Omental fat pad (tissue), 4 donors: ENCODE data around the gene TFR2. TPM values are rescaled to one million over a fixed set of nuclear protein-coding genes. Genes with fewer than 3 reads are reported as not detected.

Experiments used
- ATAC-seq: fragments of 150-250 bp; one replicate; pipeline ENCODE4 v1.9.1; 2016; ENCODE audit warnings: mild to moderate bottlenecking, moderate library complexity; ENCODE audit not compliant: low FRiP score
- DNase-seq: peaks from one replicate; pipeline ENCODE4 v3.0.0-alpha.2; 2019; ENCODE audit warnings: low spot score
- total RNA-seq, 4 donors: library from RNA; depleted of rRNA; stranded (reverse); fragments of >200 nt; gene quantifications; one replicate each; pipeline ENCODE4 v1.1.0, GENCODE V29; 2016
- TF ChIP-seq, protein P1 (sequence below), 3 donors: fragments of 450-650 bp; IDR thresholded peaks; one replicate each; pipeline ENCODE4 v1.5.1; 2016 to 2017; ENCODE audit warnings: antibody characterized with exemption in 3 of 3, mild to moderate bottlenecking in 3 of 3, moderate library complexity in 2 of 3

The TFR2 gene
- total RNA-seq, 4 donors from 2014 or later, result 0.60 TPM; not detected in 3

DNA sequence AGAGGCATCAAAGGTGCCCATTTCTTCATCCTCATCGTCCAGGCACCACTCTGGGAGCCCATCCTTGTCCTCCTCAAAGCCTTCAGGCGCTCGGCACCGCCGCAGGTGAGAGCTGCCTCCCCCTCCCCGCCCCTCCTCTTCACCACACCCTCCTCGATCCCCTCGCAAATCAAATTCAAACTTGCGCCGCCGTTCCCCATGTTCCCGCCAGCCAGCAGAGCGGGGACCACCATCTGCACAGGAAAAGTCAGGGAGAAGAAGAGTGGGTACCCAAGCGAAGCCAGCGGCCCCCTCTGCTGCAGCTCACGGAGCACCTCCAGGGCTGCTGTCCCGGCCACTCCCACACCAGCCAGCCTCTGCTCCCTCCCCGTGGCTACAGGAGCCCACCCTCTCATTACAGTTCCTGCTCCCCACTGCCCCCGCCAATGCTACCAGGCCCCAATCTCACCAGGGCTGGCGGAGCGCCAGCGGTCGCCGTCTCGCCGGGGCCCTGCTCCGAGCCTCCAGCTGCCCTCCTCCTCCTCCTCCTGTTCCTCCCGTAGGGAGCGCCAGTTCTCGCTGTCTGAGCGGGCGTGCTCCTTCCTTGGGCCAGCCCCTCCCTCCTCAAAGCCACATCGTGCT lies 45.0 kb upstream of the TFR2 start:
- TF ChIP-seq, protein P1, sequence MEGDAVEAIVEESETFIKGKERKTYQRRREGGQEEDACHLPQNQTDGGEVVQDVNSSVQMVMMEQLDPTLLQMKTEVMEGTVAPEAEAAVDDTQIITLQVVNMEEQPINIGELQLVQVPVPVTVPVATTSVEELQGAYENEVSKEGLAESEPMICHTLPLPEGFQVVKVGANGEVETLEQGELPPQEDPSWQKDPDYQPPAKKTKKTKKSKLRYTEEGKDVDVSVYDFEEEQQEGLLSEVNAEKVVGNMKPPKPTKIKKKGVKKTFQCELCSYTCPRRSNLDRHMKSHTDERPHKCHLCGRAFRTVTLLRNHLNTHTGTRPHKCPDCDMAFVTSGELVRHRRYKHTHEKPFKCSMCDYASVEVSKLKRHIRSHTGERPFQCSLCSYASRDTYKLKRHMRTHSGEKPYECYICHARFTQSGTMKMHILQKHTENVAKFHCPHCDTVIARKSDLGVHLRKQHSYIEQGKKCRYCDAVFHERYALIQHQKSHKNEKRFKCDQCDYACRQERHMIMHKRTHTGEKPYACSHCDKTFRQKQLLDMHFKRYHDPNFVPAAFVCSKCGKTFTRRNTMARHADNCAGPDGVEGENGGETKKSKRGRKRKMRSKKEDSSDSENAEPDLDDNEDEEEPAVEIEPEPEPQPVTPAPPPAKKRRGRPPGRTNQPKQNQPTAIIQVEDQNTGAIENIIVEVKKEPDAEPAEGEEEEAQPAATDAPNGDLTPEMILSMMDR (IDR thresholded peaks at IDR 0.05), result no peak
- DNase-seq, result no peak
- ATAC-seq, result no peak

DNA sequence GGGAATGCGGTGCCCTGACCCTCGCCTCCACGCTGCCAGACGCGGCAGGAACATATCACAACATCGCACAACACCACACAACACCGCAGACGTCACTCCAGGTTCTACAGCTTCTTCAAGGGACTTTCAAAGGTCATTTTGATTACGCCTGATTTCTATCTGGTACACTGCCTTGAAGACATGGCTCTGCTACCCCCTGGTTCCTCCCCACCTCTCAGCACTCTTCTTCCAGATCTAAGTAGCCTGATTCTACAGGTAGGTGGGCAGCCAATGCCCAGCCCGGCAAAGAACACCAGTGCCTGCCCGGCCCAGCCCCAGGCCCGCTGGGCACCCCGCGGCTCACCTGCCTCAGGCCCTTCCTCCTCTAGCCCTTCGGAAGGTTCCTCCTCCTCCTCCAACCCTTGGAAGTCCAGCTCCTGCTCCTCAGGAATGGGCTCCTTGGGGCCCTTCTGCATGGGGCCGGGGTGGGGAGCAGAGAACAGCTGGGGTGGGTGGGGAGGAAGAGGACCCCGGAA lies 44.3 kb upstream of the TFR2 start:
- ATAC-seq (no peak), DNase-seq (no peak)
- TF ChIP-seq, protein P1 (IDR thresholded peaks at IDR 0.05), result no peak

DNA sequence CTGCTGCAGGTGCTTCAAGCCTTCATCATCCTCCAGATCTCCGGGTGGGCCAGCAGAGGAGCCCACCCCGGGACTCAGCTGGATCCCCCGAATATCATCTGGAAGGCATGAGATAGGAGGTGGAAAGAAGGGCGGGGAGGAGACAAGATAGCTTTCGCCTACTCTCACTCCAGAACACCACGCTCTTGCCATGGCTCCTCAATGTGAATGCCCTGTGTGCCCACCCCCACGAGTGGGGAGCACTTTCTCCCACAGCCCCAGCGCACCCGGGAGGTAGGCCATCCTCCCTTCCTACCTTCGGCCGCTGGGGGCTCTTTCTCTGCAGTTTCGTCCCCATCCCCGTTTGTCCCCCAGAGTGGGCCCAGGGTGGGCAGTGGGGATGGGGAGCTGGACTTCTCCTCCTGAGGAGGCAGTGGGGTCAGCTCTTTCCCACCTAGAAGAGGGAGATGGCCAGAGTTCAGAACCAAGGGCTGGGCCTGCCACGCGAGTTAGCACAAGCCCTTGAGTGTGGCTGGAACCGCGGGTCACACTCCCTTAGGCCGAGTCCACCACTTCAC lies 43.8 kb upstream of the TFR2 start:
- TF ChIP-seq, protein P1 (IDR thresholded peaks at IDR 0.05), result no peak
- DNase-seq, result no peak
- no peak for ATAC-seq

DNA sequence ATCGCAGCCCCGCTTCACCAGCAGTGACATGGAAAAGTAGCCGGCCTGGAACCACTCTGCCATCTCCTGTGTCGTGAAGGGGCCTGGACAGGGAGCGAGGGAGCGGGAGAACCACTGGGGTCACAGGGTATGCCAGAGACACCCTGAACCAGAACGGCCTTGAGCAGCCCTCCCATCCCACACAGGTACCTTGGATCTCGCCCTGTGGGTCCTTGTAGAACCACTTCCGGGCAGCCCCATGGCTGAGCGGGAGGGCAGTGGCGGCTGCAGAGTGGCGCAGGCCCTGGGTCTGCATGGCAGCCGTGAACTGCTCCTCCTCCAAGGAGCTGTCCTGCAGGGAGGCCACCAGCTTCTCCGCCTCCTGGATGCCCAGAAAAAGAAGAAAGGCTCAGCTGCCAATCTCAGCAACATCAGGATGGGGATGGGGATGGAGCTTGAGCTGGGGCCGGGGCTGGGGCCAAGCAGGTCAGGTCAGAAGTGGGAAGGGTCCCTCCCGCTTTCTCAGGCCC lies 43.2 kb upstream of the TFR2 start:
- DNase-seq (no peak), ATAC-seq (no peak)
- TF ChIP-seq, protein P1 (IDR thresholded peaks at IDR 0.05), result no peak

DNA sequence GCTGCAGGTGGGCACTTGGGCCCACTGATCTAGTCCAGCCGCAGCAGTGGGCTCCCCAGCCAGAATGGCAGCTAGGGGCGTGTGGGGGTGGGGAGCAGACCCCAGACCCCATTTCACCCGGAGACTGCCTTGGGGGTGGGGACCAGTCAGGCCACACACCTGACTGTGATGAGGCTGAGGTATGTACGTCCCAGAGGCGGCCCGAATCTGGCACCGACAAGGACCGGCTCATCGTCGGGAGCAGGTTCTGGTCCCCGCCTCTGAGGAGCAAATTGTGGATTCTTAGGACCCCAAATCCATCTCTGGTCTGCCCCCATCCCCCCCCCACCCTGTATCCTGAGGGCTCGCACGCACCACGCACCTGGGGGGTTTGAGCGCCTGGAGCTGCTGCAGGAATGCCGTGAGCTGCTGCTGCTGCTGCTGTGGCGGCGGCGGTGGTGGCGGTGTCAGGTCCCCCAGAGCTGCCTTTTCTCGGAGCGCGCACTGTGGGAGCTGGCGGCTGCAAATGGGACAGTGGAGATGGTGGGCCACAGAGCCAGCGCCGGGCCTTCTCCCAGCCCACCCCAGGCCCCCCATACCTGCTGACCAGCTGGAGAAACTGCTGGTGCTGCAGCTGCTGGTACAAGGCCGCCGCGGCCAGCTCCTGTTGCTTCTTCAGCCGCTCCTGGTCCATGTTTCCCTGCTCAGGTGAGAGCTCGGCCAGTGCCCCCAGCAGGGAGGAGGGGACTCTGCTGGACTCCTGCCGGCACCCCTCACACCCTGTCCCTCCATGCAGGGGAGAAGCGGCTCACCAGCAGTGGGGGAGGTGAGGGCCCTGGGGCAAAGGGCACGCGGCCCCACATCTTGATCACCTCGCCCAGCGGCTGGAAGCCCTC lies 42.5 kb upstream of the TFR2 start:
- DNase-seq (no peak), ATAC-seq (no peak)
- TF ChIP-seq, protein P1 (IDR thresholded peaks at IDR 0.05), result no peak

DNA sequence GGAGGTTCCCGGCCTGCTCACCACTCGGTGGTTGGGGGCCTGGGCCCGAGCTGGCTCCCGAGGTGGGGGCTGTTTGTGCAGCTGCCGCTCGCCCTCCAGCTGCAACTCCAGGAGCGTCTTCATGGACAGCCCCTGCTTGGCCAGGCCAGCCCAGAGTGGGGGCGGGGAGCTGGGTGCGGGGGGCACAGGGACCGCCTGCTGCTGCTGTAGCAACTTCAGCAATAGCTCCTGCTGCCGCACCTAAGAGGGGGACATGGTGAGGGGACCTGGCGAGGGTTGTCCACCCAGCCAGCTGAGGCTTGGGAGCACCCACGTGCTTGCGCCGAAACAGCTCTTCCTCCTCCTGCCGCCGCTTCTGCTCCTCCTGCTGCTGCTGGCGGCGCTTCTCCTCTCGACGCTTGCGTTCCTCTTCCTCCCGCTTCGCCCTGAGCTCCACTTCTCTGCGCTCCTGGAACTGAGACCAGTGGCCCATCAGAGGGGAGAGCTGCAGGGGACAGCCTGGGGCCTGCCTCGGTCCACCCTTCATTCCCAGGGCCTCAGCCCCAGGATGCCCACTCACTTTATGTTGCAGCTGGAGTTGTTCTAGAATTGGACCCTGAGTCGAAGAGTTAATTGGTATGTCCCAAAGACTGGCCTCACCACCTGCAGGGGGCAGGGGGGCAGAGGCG lies 41.8 kb upstream of the TFR2 start:
- TF ChIP-seq, protein P1 (IDR thresholded peaks at IDR 0.05), result no peak
- ATAC-seq (no peak), DNase-seq (no peak)
